ENCODE measurements around the gene KRT39.
"Not testable (repeated sequence)": the region's sequence is repeated elsewhere in the genome, so short reads cannot be mapped to it uniquely, and the experiment has no call there.

The KRT39 gene

DNA sequence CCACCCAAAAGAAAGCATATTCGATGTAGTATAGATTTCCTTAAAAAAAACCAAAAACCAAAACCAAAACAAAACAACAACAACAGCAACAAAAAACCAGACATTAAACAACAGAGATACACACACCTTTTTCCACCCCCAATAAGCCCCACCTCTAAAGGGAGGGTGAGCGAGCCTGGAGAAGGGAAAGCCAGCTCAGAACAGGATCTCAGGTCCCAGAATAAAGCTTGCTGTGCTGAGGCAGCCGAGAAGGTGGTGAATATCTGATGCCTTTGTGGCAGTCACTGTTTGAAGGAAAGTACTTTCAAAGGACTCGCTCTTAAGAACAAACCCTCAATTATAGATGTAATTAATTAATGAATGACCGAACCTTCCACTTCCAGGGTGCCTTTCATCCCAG, 29.8 kb downstream of the KRT39 start:
- DNase-seq: no peak

DNA sequence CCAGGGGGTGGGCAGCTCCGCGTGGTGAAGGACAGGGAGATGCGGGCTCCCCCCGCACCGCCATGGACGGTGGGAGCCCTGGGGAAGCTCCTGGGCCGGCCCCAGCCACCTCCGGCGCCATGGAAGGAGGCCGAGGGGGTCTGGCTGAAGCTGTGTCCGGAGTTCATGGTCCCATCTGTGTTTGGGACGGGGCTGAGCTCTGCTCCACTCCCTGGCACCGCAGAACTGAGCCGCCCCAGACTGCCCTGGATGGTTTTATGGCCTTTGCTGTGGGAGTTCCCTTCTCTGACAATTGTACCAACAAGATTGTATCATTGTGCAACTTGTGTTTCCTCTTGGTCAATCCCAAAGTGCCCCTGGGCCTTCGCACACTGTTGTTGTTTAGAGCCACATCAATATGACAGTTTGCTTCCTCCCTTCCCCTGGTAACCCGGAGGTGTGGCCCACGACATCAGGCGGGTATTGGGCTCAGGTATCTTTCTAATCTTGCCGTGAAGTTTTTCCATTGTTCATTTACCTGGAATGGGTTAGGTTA, 30.2 kb downstream of the KRT39 start:
- DNase-seq: no peak

DNA sequence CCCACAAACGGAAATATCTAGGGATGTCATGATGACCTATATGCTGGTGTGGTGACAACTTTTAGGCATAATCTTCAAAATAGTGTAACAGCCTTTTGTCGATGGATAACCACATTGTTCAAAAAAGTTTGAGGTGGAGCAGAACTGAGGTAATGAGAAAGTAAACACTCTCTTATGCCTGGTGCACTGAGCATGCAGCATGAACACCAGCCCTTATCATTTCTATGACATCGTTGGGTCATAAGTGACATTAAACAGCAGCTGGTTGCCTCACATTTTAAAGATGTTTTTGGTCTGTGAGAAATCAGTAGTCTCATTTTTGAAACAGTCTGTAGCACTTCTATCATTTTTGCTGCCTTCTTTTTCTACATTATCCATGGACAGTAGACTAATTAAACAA, 31.1 kb downstream of the KRT39 start:
- no peak for DNase-seq

DNA sequence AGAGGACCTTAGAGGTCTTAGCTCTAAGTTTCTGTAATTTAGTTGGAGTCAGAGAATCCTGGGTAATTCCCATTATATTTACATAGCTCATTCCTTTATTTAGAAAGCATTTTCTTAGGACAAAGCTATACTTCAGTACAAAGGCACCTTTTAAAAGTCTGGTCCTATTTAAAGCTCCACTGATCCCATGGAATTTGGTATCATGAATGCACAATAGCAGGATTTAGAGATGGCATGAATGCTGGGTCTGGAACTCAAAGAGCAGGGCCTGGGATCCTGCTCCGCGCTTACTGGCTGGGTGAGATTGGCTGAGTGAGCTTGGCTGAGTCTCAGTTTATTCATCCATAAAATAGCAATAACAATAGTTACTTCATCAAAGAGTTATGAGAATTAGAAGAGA, 34.1 kb downstream of the KRT39 start:
- DNase-seq: no peak

DNA sequence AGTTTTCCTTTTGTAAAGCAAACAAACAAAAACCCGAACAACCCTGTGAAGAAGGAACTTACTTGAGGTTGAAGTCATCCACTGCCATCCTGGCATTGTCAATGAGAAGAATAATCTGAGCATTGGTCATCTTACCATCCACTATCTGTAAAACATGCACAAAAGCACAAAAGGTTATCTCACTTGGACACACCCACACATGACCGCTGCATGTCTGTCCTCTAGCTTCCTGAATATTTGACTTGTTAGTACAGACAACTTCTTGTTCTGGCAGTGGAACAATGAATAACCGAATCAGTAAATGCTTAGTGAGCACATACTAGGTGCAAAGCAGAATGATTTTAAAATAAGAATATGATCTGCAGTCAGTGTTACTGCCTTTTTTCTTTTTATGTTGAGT, 35.4 kb downstream of the KRT39 start:
- DNase-seq: no peak

DNA sequence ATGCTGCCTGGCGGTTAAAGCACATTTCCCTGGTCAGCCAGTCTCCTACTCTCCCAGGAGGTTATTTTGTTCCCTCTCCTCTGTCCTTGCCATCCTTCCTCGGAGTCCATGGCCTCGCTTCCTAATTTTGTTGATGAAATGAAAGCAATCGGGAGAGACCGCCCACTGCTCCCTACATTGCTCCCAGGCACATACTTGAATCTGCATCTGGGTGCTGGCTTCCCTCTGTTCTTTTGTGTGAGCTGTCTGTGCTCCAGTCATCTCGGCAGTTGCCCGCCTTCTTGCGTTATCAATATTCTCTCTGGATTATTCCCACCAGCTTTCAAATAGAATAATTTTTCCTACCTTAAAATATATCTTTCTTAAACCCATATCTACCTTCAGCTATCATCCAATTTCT, 40.4 kb downstream of the KRT39 start:
- no peak for DNase-seq

DNA sequence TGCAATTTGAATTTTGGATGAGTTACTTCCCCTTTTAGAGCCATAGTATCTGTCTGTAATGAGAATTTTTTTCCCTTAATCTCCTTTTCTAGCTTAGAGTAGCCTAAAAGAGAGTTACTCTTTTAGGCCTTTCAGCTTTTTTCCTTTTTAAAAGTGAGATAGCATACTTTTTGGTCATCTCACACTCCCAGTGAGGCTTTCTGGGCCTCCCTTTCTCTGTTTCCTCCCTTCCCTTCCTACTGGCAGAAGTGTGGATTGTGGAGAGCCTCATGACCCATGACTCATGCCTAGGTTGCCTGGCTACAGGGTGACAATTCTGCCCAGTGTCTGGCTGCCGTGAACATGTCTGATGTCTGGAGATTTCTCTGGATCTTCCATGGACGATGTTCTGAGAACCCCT, 44.5 kb downstream of the KRT39 start:
- no peak for DNase-seq

DNA sequence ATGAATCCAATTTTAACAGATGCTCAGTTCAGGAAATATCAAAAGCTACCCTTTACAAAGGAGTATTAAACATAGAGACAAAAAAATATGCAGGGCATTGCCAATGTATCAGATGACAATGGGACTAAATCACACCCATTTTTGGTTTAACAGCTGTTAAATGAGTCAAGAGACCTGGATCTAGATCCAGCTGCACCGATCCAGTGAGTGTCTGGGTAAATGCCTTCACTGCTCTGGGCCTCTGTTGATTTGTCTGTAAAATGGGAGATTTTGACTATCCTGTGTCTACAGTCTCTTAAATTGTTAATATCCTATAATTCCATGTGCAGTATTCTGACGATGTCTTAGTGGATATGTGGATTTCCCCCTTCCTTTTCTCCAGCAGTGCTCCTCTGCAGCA, 45.7 kb downstream of the KRT39 start:
- no peak for DNase-seq

DNA sequence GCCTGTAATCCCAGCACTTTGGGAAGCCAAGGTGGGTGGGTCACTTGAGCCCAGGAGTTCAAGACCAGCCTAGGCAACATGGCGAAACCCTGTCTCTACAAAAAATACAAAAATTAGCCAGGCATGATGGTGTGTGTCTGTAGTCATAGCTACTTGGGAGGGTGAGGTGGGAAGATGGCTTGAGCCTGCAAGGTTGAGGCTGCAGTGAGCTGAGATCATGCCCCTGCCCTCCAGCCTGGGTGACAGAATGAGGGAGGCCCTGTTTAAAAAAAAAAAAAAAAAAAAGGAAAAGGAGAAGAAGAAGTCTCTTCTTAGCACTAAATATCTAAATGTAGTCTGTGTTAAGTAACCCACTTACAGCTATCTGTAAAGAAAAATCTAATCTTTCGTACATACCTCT, 49.6 kb downstream of the KRT39 start:
- not testable (repeated sequence) for DNase-seq

DNA sequence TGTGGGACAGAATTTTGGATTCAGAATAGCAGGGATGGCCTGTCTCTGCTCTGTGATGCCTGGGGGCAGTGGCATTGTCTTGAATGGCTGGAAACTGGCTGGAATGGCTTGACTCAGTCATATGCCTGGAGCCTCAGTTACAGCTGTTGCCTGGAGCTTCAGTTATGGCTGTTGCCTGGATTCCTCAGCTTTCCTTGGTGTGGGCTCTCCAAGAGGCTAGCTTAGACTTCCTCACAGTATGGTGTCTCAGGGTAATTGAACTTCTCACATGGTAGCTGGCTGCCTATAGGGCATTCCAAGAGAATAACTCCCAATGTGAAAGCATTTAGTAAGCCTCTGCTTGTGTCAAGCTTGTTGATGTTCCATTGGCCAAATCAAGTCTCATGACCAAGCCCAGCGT, 50.4 kb downstream of the KRT39 start:
- DNase-seq: no peak

DNA sequence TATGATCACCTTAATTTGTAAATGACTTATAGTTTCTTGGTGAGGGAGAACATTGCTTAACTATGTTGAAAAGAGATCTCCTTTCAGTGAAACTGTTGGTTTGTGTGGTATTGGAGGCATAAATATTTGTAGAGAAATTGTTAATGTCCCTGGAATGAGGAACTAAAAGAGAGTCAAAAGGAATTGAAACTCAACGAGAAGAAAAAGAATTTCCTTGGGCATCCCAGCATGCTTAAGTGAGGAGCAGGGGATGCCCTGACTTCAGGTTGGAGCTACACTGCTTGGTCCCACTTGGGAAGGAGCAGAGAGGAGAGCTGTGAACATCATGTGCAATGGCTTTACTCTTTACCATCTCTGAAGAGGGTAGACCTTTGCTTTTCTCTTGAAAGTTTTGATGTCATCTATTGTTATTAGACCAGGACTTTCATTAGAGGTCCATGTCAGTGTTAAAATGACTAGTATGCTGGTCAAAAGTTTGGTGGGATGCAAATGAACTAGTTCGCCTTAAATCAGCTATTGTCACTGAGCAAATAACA, 51.0 kb downstream of the KRT39 start:
- no peak for DNase-seq

DNA sequence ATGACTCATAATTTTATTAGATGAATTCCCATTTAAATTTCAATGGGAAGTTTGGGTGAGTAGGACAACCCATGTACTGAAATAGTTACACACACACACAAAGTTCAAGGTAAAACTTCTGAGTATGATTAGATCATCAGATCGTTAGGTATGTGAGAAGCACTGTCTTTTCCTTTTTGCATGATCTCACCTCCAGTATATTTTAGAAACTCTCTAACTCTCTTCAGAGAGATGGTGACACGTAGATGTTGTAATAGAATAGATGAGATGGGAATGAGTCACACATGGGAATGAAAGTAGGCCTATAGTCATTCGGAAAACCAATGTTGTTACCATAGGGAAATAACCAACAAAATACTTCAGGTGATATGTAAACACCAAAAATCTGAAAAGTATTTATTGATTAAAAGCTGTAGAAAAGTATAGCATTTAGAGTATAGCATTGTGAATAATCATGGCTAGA, 51.5 kb downstream of the KRT39 start:
- no peak for DNase-seq

DNA sequence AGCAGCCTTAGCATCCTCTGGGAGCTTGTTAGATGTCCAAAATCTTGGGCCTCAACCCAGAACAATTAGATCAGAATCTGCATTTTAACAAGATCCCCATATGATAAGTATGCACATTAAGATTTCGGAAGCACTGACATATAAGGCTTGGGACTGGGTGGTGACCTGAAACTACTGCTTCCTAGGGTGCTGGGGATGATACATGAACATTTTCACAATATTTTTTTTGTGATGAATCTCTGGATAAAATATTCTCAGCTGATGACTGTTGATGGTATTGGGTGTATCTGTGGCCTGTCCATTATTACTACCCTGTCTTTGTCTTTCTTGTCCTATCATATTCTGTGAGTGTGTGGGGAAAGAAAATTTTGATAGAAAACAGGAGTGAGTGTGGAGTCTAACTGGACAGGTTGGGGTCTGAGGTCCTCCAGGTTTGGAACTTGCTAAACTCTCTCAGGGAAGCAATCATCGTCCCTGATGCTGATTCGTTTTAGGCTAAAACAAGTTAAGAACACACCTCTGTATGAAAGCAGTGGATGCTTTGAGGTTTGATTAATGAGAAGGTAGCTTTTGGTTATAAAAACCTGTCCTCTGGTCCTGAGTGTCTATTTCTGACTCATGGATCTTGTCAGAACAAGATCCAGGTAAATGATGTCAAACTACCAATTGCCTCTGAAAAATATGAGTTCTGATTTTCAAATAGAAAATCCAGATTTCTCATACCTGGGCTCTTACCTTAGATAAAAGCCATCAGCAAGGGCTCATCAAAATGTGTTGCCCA, 52.5 kb downstream of the KRT39 start:
- DNase-seq: no peak

DNA sequence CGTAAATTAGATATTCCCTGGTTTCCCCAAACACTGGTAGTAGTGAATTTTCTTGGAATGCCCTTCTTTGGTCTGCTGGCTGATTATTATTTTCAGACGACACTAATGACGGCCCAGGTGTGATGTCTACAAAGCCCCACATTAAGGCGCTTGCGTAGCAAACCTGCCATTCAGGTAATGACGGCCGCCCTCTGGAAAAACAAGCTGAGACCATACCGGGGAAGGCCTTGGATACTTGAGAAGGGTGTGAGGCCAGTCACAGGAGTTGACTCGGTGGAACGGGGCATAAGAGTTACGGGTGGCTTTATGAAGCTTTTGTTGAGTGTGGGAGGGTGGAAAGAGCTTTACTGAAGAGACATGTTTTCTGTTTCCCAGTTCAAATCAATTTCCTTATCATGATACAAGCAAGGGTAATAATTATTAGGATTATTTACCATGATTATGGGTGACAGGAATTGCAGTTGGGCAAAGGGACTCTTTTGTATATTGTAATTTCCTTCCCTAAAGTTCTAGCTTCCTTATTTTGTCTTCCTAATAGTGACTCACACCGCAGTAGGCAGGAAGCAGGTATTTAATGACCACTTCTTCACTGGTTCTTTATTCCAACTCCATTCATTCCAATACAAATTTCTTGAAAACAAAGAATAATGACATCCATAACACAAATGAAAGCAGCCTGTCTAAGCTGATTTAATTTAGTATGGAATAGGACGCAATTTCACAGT, 54.1 kb downstream of the KRT39 start:
- DNase-seq: no peak

DNA sequence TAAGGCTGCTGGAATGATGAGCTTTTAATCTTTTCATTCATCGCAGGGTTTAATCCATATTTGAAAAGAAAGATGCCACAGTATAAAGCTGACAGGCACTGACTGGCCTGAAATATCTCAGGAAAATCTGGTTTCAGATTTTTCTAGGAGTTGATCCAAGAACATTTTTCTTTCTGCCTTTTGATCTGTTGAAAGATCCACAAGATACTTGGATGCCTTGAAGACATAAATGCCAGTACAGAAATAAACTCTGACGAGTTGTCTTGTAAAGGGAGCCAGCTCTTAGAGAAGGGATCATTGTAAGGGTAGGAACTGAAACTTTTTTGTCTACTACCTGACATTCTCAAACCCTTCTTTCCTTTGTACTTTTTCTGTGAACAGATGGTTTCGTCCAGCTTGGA, 56.3 kb downstream of the KRT39 start:
- DNase-seq: no peak

DNA sequence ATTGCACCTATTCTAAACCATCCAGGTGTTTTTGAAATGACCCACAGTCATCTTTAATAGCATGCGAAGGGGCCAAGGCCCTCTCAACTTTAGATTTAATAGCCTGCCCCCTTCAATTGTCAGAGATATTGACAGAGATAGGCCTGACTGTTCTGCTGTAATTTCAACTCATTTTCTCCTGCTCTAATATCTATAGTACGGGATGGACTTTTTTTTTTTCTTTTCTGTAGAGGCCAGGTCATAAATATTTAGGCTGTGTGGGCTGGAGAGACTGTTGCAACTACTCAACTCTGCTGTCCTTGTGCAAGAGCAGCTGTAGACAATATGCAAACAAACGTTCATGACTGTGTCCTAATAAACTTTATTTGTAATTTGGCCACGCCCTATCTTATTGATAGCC, 57.0 kb downstream of the KRT39 start:
- no peak for DNase-seq

DNA sequence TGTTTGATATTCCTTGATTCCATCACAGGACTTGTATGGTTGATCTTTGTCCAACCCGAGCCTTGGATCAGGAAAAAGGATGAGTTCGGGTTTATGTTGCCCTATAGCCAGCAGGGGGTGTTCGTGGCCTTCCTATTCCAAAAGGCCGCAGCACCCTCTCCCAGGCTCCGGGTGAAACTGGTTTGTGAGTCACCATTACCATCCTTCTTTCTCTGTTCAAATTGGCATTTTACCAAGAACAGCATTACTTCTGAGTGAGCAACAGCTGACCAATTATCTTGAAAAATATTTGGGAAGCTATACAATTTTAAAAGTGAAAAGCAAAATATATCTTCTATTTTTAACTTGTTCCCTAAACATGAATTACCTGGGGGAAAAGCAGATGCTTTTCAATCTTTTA, 57.4 kb downstream of the KRT39 start:
- DNase-seq: peak; percentile 66 to 71
